GM08714 (cell line): ENCODE data around the gene BRSK2.

ENCODE experiments used
- H3K4me3 ChIP-seq: fragments of 200-500 bp; sonication (Bioruptor generic); 2 replicates; pipeline ENCODE4 v1.5.1; 2014; ENCODE audit warnings: mild to moderate bottlenecking, low read length, inconsistent platforms
- ZNF274 ChIP-seq: IDR thresholded peaks from 2 replicates; pipeline ENCODE4 v1.6.1; 2012; ENCODE audit warnings: mild to moderate bottlenecking, low read depth, low read length

BRSK2 gene

GRCh38 chr11:1510928-1511327, 121.2 kb downstream of the BRSK2 start:
- H3K4me3 ChIP-seq: no peak overlapping the region
- TF ChIP-seq ZNF274: no peak

- no peak overlapping the region for H3K4me3 ChIP-seq
- TF ChIP-seq ZNF274: no peak
Measured at GRCh38 chr11:1511937-1512496, 122.3 kb downstream of the BRSK2 start.
